ENCODE data around the gene MYBPH.

MYBPH gene

GRCh38 chr1:203175237-203175826, at the start of gene MYBPH:
TSS of gene MYBPH (minus strand) at chr1:203175826. CDS start at chr1:203175755, 71 bp downstream.
- no peaks in the 10 kb centered on the region for H3F3A ChIP-seq (ENCODE audit: insufficient read depth, low read length)
- H3K4me3 ChIP-seq (ENCODE audit: low read length), result no peak within 1 kb of the TSS
- H4K20me1 ChIP-seq (ENCODE audit: insufficient read depth, low read length), result no peaks in the 10 kb centered on the region
- H3K4me1 ChIP-seq (ENCODE audit: low read length), result no peaks in the 10 kb centered on the region
- TF ChIP-seq CTCF (IDR thresholded peaks at IDR 0.05; ENCODE audit: low read length) (no peak), EZH2 (optimal IDR thresholded peaks at IDR 0.05; ENCODE audit: low read depth, low read length) (no peak), EZH2phosphoT487 (IDR thresholded peaks at IDR 0.05; ENCODE audit: low read length) (no peak)
- H3K4me2 ChIP-seq (ENCODE audit: low read depth, low read length), result no peak within 1 kb of the TSS
- H3K9ac ChIP-seq (ENCODE audit: low read length), result no peak within 1 kb of the TSS
- no peak within 1 kb of the TSS for H2AFZ ChIP-seq (ENCODE audit: low read length)
- H3K27ac ChIP-seq (ENCODE audit: low read length), result no peak within 1 kb of the TSS
- H3K36me3 ChIP-seq (replicated peaks; ENCODE audit: insufficient read depth, low read length), result no peaks in the 10 kb centered on the region
- H3K9me3 ChIP-seq (replicated peaks; ENCODE audit: insufficient read depth, low read length), result no peaks in the 10 kb centered on the region
- H3K79me2 ChIP-seq (ENCODE audit: low read length), result no peaks in the 10 kb centered on the region
- DNase-seq, result no peak
- no peaks in the 10 kb centered on the region for H3K27me3 ChIP-seq (replicated peaks; ENCODE audit: insufficient read depth, low read length)
- H3K9me2 ChIP-seq (replicated peaks; ENCODE audit: insufficient read depth, low read length), result no peaks in the 10 kb centered on the region

GRCh38 chr1:203225071-203225470, 49.4 kb upstream of the MYBPH start:
- DNase-seq, result no peak
- no peak overlapping the region for H3K4me2 ChIP-seq (ENCODE audit: low read depth, low read length)
- peaks cover 15% of the 10 kb centered on the region for H3K4me1 ChIP-seq (ENCODE audit: low read length)
- no peak for TF ChIP-seq CTCF (IDR thresholded peaks at IDR 0.05; ENCODE audit: low read length)
- TF ChIP-seq EZH2phosphoT487 (IDR thresholded peaks at IDR 0.05; ENCODE audit: low read length), result no peak
- TF ChIP-seq EZH2 (optimal IDR thresholded peaks at IDR 0.05; ENCODE audit: low read depth, low read length), result no peak
- no peaks in the 10 kb centered on the region for H3F3A ChIP-seq (ENCODE audit: insufficient read depth, low read length)
- no peaks in the 10 kb centered on the region for H3K36me3 ChIP-seq (replicated peaks; ENCODE audit: insufficient read depth, low read length)
- no peaks in the 10 kb centered on the region for H3K79me2 ChIP-seq (ENCODE audit: low read length)
- H3K27me3 ChIP-seq (replicated peaks; ENCODE audit: insufficient read depth, low read length), result no peaks in the 10 kb centered on the region
- H3K27ac ChIP-seq (ENCODE audit: low read length), result no peak overlapping the region
- no peaks in the 10 kb centered on the region for H3K9me3 ChIP-seq (replicated peaks; ENCODE audit: insufficient read depth, low read length)
- no peak overlapping the region for H3K4me3 ChIP-seq (ENCODE audit: low read length)
- no peaks in the 10 kb centered on the region for H4K20me1 ChIP-seq (ENCODE audit: insufficient read depth, low read length)
- no peak overlapping the region for H2AFZ ChIP-seq (ENCODE audit: low read length)
- H3K9me2 ChIP-seq (replicated peaks; ENCODE audit: insufficient read depth, low read length), result no peaks in the 10 kb centered on the region
- H3K9ac ChIP-seq (ENCODE audit: low read length), result no peak overlapping the region

GRCh38 chr1:203223012-203223775, 47.6 kb upstream of the MYBPH start:
- H3F3A ChIP-seq (ENCODE audit: insufficient read depth, low read length), result no peaks in the 10 kb centered on the region
- H3K4me3 ChIP-seq (ENCODE audit: low read length), result no peak overlapping the region
- H4K20me1 ChIP-seq (ENCODE audit: insufficient read depth, low read length), result no peaks in the 10 kb centered on the region
- H3K9me2 ChIP-seq (replicated peaks; ENCODE audit: insufficient read depth, low read length), result no peaks in the 10 kb centered on the region
- no peak overlapping the region for H3K9ac ChIP-seq (ENCODE audit: low read length)
- H3K9me3 ChIP-seq (replicated peaks; ENCODE audit: insufficient read depth, low read length), result no peaks in the 10 kb centered on the region
- no peaks in the 10 kb centered on the region for H3K27me3 ChIP-seq (replicated peaks; ENCODE audit: insufficient read depth, low read length)
- no peak overlapping the region for H3K4me2 ChIP-seq (ENCODE audit: low read depth, low read length)
- H3K79me2 ChIP-seq (ENCODE audit: low read length), result no peaks in the 10 kb centered on the region
- no peak for DNase-seq
- TF ChIP-seq CTCF (IDR thresholded peaks at IDR 0.05; ENCODE audit: low read length) (no peak), EZH2phosphoT487 (IDR thresholded peaks at IDR 0.05; ENCODE audit: low read length) (no peak), EZH2 (optimal IDR thresholded peaks at IDR 0.05; ENCODE audit: low read depth, low read length) (no peak)
- peaks cover 3% of the 10 kb centered on the region for H3K4me1 ChIP-seq (ENCODE audit: low read length)
- no peak overlapping the region for H2AFZ ChIP-seq (ENCODE audit: low read length)
- no peak overlapping the region for H3K27ac ChIP-seq (ENCODE audit: low read length)
- no peaks in the 10 kb centered on the region for H3K36me3 ChIP-seq (replicated peaks; ENCODE audit: insufficient read depth, low read length)

Data from MM.1S (cell line).